IMR-90 (cell line): ENCODE results near the gene TDRD7. TPM values are rescaled to one million over a fixed set of nuclear protein-coding genes. Genes with fewer than 3 reads are reported as not detected.

Experiments used
- ATAC-seq: fragments of 200-7000 bp; cut with Tn5 transposase; 2 replicates; pipeline ENCODE4 v1.9.1; 2020; ENCODE audit warnings: low read depth, mild to moderate bottlenecking, moderate library complexity
- BruUV-seq: library from RNA; stranded (reverse); fragments of 400-500 nt; replicated peaks from 2 replicates; lab custom pipeline; 2021; lab: Mats Ljungman, UMichigan
- CTCF ChIA-PET: fragments of 300-600 bp; formaldehyde crosslinking; extraction: SDS; loops from one replicate; lab custom pipeline; 2021; ENCODE audit warnings: antibody characterized with exemption; lab: Yijun Ruan, JAX
- POLR2A ChIA-PET: fragments of 300-600 bp; sonication (Branson Sonifier 250); formaldehyde crosslinking; loops from one replicate; lab custom pipeline; 2022; ENCODE audit warnings: antibody characterized with exemption; ENCODE audit not compliant: unreplicated experiment; lab: Charles Lee
- DNase-seq: peaks from one replicate; pipeline ENCODE4 v3.0.0; 2013
- H2AFZ ChIP-seq: replicated peaks from 2 replicates; pipeline ENCODE3; 2013; ENCODE audit warnings: low read length, mild to moderate bottlenecking; ENCODE audit not compliant: poor library complexity
- H2AK5ac ChIP-seq: 2 replicates; pipeline ENCODE4 v1.6.1; 2013; ENCODE audit warnings: low read depth, low read length, inconsistent platforms
- H2AK9ac ChIP-seq: replicated peaks from 2 replicates; pipeline ENCODE3; 2013; ENCODE audit warnings: mild to moderate bottlenecking, low read depth, low read length, moderate library complexity; ENCODE audit not compliant: poor library complexity
- H2BK120ac ChIP-seq: 2 replicates; pipeline ENCODE4 v1.6.1; 2013; ENCODE audit warnings: low read depth, low read length, inconsistent platforms
- H2BK15ac ChIP-seq: 3 replicates; pipeline ENCODE4 v1.6.1; 2013; ENCODE audit warnings: low read depth, low read length, inconsistent platforms
- H2BK20ac ChIP-seq: 2 replicates; pipeline ENCODE4 v1.6.1; 2013; ENCODE audit warnings: low read depth, mild to moderate bottlenecking, inconsistent platforms, low read length, moderate library complexity
- H2BK5ac ChIP-seq: 2 replicates; pipeline ENCODE4 v1.6.1; 2013; ENCODE audit warnings: mild to moderate bottlenecking, low read depth, low read length, inconsistent platforms; ENCODE audit not compliant: poor library complexity, severe bottlenecking
- H3K14ac ChIP-seq: replicated peaks from 2 replicates; pipeline ENCODE4 v1.6.1; 2013; ENCODE audit warnings: low read depth, low read length, inconsistent platforms
- H3K18ac ChIP-seq: 2 replicates; pipeline ENCODE4 v1.6.1; 2013; ENCODE audit warnings: low read depth, low read length, control low read depth
- H3K23ac ChIP-seq: 2 replicates; pipeline ENCODE4 v1.6.1; 2013; ENCODE audit warnings: low read depth, low read length, inconsistent platforms
- H3K27ac ChIP-seq: 2 replicates; pipeline ENCODE4 v1.5.1; 2013; ENCODE audit warnings: mild to moderate bottlenecking, control low read depth, low read length; ENCODE audit not compliant: insufficient read depth
- H3K27me3 ChIP-seq: 2 replicates; pipeline ENCODE4 v1.6.1; 2013; ENCODE audit warnings: low read length; ENCODE audit not compliant: control insufficient read depth, insufficient read depth
- H3K36me3 ChIP-seq: 2 replicates; pipeline ENCODE4 v1.6.1; 2013; ENCODE audit warnings: low read length, mixed read lengths; ENCODE audit not compliant: control insufficient read depth, insufficient read depth
- H3K4ac ChIP-seq: 2 replicates; pipeline ENCODE4 v1.6.1; 2013; ENCODE audit warnings: low read depth, low read length, inconsistent platforms
- H3K4me1 ChIP-seq: 2 replicates; pipeline ENCODE4 v1.6.1; 2013; ENCODE audit warnings: low read length, mixed read lengths; ENCODE audit not compliant: control insufficient read depth, insufficient read depth
- H3K4me2 ChIP-seq: 2 replicates; pipeline ENCODE4 v1.6.1; 2013; ENCODE audit warnings: low read depth, mild to moderate bottlenecking, control low read depth, low read length, moderate library complexity
- H3K4me3 ChIP-seq: 2 replicates; pipeline ENCODE4 v1.5.1; 2013; ENCODE audit warnings: low read depth, mild to moderate bottlenecking, control low read depth, low read length, moderate library complexity; ENCODE audit not compliant: insufficient read depth
- H3K56ac ChIP-seq: 2 replicates; pipeline ENCODE4 v1.6.1; 2013; ENCODE audit warnings: low read length, inconsistent platforms; ENCODE audit not compliant: insufficient read depth; ENCODE audit errors: extremely low read depth
- H3K79me1 ChIP-seq, 2 experiments: 2 replicates each; pipeline ENCODE4 v1.6.1; 2013; ENCODE audit warnings: low read length in 2 of 2, inconsistent platforms in 1 of 2, low read depth in 1 of 2
- H3K9ac ChIP-seq: 2 replicates; pipeline ENCODE4 v1.6.1; 2013; ENCODE audit warnings: low read depth, low read length, control low read depth
- H3K9me1 ChIP-seq: 2 replicates; pipeline ENCODE4 v1.6.1; 2013; ENCODE audit warnings: low read length, inconsistent platforms; ENCODE audit not compliant: insufficient read depth
- H3K9me3 ChIP-seq: 2 replicates; pipeline ENCODE4 v1.6.1; 2013; ENCODE audit warnings: low read length; ENCODE audit not compliant: control insufficient read depth, insufficient read depth
- H4K20me1 ChIP-seq: 2 replicates; pipeline ENCODE4 v1.6.1; 2013; ENCODE audit warnings: low read length, inconsistent platforms; ENCODE audit not compliant: insufficient read depth
- H4K5ac ChIP-seq: 2 replicates; pipeline ENCODE4 v1.6.1; 2013; ENCODE audit warnings: mild to moderate bottlenecking, low read depth, low read length, control low read depth
- H4K8ac ChIP-seq, 2 experiments: 2 replicates each; pipeline ENCODE4 v1.6.1; 2013; ENCODE audit warnings: low read depth in 2 of 2, low read length in 2 of 2, control low read depth in 1 of 2, inconsistent platforms in 1 of 2
- H4K91ac ChIP-seq: 2 replicates; pipeline ENCODE4 v1.6.1; 2013; ENCODE audit warnings: low read depth, low read length, inconsistent platforms; ENCODE audit not compliant: insufficient read depth
- CEBPB ChIP-seq: IDR thresholded peaks from 2 replicates; pipeline ENCODE4 v1.6.1; 2012; ENCODE audit warnings: low read depth, low read length, improper control_type of control experiment
- MAFK ChIP-seq: IDR thresholded peaks from 2 replicates; pipeline ENCODE4 v1.6.1; 2012; ENCODE audit warnings: low read depth, low read length, improper control_type of control experiment
- dilution Hi-C: fragments of 300-500 bp; cut with HindIII; formaldehyde crosslinking; loops from one replicate; pipeline ENCODE4 v1.14.3; 2018; ENCODE audit warnings: low sequenced_read_pairs; ENCODE audit not compliant: unreplicated experiment
- in situ Hi-C: fragments of 300-500 bp; cut with MboI; formaldehyde crosslinking; loops from 3 replicates; pipeline ENCODE4 v1.14.3; 2019; ENCODE audit warnings: low sequenced_read_pairs, inconsistent platforms, mixed read lengths
- intact Hi-C: fragments of 100-400 bp; cut with micrococcal nuclease; formaldehyde crosslinking; loops from 2 replicates; pipeline ENCODE4 v1.10.0; 2022
- polyA plus RNA-seq, 3 experiments: library from polyadenylated mRNA; depleted of rRNA; stranded (reverse); fragments of >200 nt; gene quantifications; 2 replicates each; pipeline ENCODE4 v1.2.3, GENCODE V29; 2012; ENCODE audit warnings: low replicate concordance in 1 of 3
- total RNA-seq: library from RNA; depleted of rRNA; stranded (reverse); fragments of >200 nt; gene quantifications from 2 replicates; pipeline ENCODE4 v1.2.3, GENCODE V29; 2012

Gene TDRD7
- total and polyA plus RNA-seq, 2 of the 4 experiments (the other 2 are of a cell fraction), result 4.4 to 9.7 TPM

- POLR2A ChIA-PET, result no interaction called here
- Histone ChIP-seq H3K14ac (no peak overlapping the region), H2BK120ac (no peak overlapping the region), H2BK15ac (no peak overlapping the region), H4K5ac (no peak overlapping the region), H2BK5ac (no peak overlapping the region), H3K4me2 (no peak overlapping the region), H3K9me3 (no peaks in the 10 kb centered on the region), H4K20me1 (no peaks in the 10 kb centered on the region), H4K91ac (no peak overlapping the region), H4K8ac (no peak overlapping the region), H3K27me3 (no peaks in the 10 kb centered on the region), H2BK20ac (no peak overlapping the region), H3K27ac (no peak overlapping the region), H3K9me1 (no peaks in the 10 kb centered on the region), H2AFZ (no peak overlapping the region), H3K36me3 (peaks cover 2% of the 10 kb centered on the region; the same call in 1 of the 2 replicates), H3K9ac (no peak overlapping the region), H3K4me3 (no peak overlapping the region), H3K18ac (no peak overlapping the region), H2AK9ac (no peak overlapping the region), H2AK5ac (no peak overlapping the region), H3K23ac (no peak overlapping the region), H3K56ac (no peak overlapping the region), H3K79me1 (no peaks in the 10 kb centered on the region), H3K4ac (no peak overlapping the region), H3K4me1 (no peaks in the 10 kb centered on the region)
- DNase-seq (peak; percentile 8), ATAC-seq (no peak)
- CTCF ChIA-PET, result no interaction called here
- TF ChIP-seq MAFK (no peak), CEBPB (0 out of 2 replicates have a peak, but pooled peaks have one; percentile 28)
- intact Hi-C loops, result no loop called here
- in situ Hi-C loops, result no loop called here
- BruUV-seq, result no TSS peak
- dilution Hi-C loops, result no loop called here
Measured at GRCh38 chr9:97438666-97439065, 26.8 kb downstream of the TDRD7 start.
